Left lung (tissue), 10 donors: ENCODE measurements around the gene TPRG1. TPM values are rescaled to one million over a fixed set of nuclear protein-coding genes. Genes with fewer than 3 reads are reported as not detected.

Experiments used
- ATAC-seq: fragments of 200-7000 bp; cut with Tn5 transposase; one replicate; pipeline ENCODE4 v1.9.1; 2020; ENCODE audit warnings: moderate library complexity
- DNase-seq, 4 donors: peaks; one replicate each; pipeline ENCODE4 v3.0.0-alpha.2; 2013 to 2020
- H3K27ac ChIP-seq, 2 donors: fragments of 200-600 bp; sonication (generic) in 1 of 2; one replicate each; pipeline versions ENCODE4 v1.5.0 to v1.8.0; 2020 to 2021
- H3K27me3 ChIP-seq, 2 donors: fragments of 200-600 bp; sonication (generic) in 1 of 2; one replicate each; pipeline versions ENCODE4 v1.5.0 to v1.8.0; 2020 to 2021
- H3K36me3 ChIP-seq, 2 donors: fragments of 200-600 bp; sonication (generic) in 1 of 2; one replicate each; pipeline versions ENCODE4 v1.5.0 to v1.8.0; 2020 to 2021
- H3K4me1 ChIP-seq, 2 donors: fragments of 200-600 bp; one replicate each; pipeline ENCODE4 v1.8.0; 2021
- H3K4me3 ChIP-seq, 2 donors: fragments of 200-600 bp; sonication (generic) in 1 of 2; one replicate each; pipeline versions ENCODE4 v1.5.0 to v1.8.0; 2020 to 2021; ENCODE audit warnings: mild to moderate bottlenecking in 1 of 2
- H3K9me3 ChIP-seq, 2 donors: fragments of 200-600 bp; sonication (generic) in 1 of 2; one replicate each; pipeline versions ENCODE4 v1.5.0 to v1.8.0; 2020 to 2021
- intact Hi-C, 2 donors: fragments of 100-400 bp; cut with DNase I; formaldehyde crosslinking; loops; one replicate each; pipeline versions ENCODE4 v1.11.2 to v1.14.2; 2022
- polyA plus RNA-seq, 6 donors: library from polyadenylated mRNA; unstranded; fragments of 120-200 nt; gene quantifications; one replicate each; pipeline ENCODE4 v1.2.1, GENCODE V29; 2013; ENCODE audit not compliant: insufficient read length in 6 of 6
- total RNA-seq, 2 donors: library from RNA; stranded (reverse); fragmentation: NEBNext Ultra II Directional; extraction: Animal tissue kit (Norgen Biotek cat#: 25700); gene quantifications; one replicate each; pipeline ENCODE4 v1.2.1, GENCODE V29; 2021
- TF ChIP-seq, protein P1 (sequence below), 2 donors: fragments of 200-600 bp; sonication (generic) in 1 of 2; IDR thresholded peaks; one replicate each; pipeline versions ENCODE4 v1.5.0 to v1.8.0; 2021; ENCODE audit warnings: antibody characterized with exemption in 2 of 2
- donor health status: DM: no; HTN: yes; CAD: no.
- donor health status: DM: no; HTN: no; CAD: no.

The TPRG1 gene
- total and polyA plus RNA-seq, 8 donors: 0.52 to 12.8 (median 0.85) TPM

- no peaks in the 10 kb centered on the region for H3K27me3 ChIP-seq
- ATAC-seq: no peak
- no peaks in the 10 kb centered on the region for H3K36me3 ChIP-seq
- TF ChIP-seq, protein P1, sequence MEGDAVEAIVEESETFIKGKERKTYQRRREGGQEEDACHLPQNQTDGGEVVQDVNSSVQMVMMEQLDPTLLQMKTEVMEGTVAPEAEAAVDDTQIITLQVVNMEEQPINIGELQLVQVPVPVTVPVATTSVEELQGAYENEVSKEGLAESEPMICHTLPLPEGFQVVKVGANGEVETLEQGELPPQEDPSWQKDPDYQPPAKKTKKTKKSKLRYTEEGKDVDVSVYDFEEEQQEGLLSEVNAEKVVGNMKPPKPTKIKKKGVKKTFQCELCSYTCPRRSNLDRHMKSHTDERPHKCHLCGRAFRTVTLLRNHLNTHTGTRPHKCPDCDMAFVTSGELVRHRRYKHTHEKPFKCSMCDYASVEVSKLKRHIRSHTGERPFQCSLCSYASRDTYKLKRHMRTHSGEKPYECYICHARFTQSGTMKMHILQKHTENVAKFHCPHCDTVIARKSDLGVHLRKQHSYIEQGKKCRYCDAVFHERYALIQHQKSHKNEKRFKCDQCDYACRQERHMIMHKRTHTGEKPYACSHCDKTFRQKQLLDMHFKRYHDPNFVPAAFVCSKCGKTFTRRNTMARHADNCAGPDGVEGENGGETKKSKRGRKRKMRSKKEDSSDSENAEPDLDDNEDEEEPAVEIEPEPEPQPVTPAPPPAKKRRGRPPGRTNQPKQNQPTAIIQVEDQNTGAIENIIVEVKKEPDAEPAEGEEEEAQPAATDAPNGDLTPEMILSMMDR (IDR thresholded peaks at IDR 0.05): no peak
- no peak overlapping the region for H3K27ac ChIP-seq
- H3K9me3 ChIP-seq: no peaks in the 10 kb centered on the region
- H3K4me3 ChIP-seq: no peak overlapping the region
- DNase-seq: no peak
- peaks cover 0 to 4% of the 10 kb centered on the region in 2 donors for H3K4me1 ChIP-seq
- intact Hi-C loops: no loop called here
Measured at GRCh38 chr3:189355115-189355480, 183.3 kb downstream of the TPRG1 start.

- no peaks in the 10 kb centered on the region for H3K27me3 ChIP-seq
- ATAC-seq (peak; percentile 60), DNase-seq (no peak)
- H3K4me1 ChIP-seq: peaks cover 0 to 4% of the 10 kb centered on the region in 2 donors
- H3K9me3 ChIP-seq: no peaks in the 10 kb centered on the region
- no peak overlapping the region for H3K4me3 ChIP-seq
- intact Hi-C loops: no loop called here
- H3K36me3 ChIP-seq: no peaks in the 10 kb centered on the region
- H3K27ac ChIP-seq: no peak overlapping the region
- TF ChIP-seq, protein P1 (IDR thresholded peaks at IDR 0.05): no peak
Measured at GRCh38 chr3:189355481-189356201, 183.9 kb downstream of the TPRG1 start.

GRCh38 chr3:189360291-189360690 is 188.5 kb downstream of the TPRG1 start:
- H3K27me3 ChIP-seq: no peaks in the 10 kb centered on the region
- intact Hi-C loops: no loop called here
- H3K4me1 ChIP-seq: peaks cover 0 to 4% of the 10 kb centered on the region in 2 donors
- H3K9me3 ChIP-seq: no peaks in the 10 kb centered on the region
- DNase-seq (no peak), ATAC-seq (no peak)
- TF ChIP-seq, protein P1 (IDR thresholded peaks at IDR 0.05): no peak
- no peak overlapping the region for H3K4me3 ChIP-seq
- no peak overlapping the region for H3K27ac ChIP-seq
- no peaks in the 10 kb centered on the region for H3K36me3 ChIP-seq

DNA sequence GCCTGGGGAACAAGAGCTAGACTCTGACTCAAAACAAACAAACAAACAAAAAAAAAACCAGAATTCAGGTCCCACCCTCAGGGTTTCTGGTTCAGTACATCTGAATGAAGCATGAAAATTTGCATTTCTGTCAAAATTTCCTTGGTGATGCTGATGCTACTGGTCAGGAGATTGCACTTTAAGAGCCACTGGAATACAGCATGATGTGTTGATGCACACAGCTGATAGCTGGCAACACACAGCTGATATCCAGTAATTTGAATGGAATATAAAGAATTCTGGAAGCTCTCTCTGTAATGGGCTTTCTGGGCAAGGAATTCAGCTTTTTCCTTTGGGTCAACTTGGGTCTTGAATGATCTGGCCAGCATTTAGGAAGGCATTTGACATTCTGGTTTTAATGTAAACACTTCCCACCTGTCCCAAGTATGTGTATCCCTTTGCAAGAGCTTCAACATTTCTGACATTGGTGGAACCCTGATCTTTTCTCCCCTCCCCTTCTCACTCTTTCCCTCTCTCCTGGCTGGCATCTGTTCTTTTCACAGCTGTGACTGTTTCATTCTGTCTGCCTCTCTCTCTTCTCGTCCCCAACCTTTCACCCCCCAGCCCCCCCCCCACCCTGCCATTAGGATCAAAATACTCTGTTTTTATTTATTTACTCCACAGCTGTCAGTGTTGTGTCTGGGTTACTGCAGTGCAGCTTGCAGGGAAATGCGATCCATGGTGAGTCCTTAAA is 189.5 kb downstream of the TPRG1 start:
- H3K27ac ChIP-seq: no peak overlapping the region
- TF ChIP-seq, protein P1 (IDR thresholded peaks at IDR 0.05): no peak
- no peaks in the 10 kb centered on the region for H3K4me1 ChIP-seq
- no peaks in the 10 kb centered on the region for H3K9me3 ChIP-seq
- intact Hi-C loops: no loop called here
- no peaks in the 10 kb centered on the region for H3K27me3 ChIP-seq
- DNase-seq: no peak
- H3K36me3 ChIP-seq: no peaks in the 10 kb centered on the region
- H3K4me3 ChIP-seq: no peak overlapping the region
- ATAC-seq: no peak

DNA sequence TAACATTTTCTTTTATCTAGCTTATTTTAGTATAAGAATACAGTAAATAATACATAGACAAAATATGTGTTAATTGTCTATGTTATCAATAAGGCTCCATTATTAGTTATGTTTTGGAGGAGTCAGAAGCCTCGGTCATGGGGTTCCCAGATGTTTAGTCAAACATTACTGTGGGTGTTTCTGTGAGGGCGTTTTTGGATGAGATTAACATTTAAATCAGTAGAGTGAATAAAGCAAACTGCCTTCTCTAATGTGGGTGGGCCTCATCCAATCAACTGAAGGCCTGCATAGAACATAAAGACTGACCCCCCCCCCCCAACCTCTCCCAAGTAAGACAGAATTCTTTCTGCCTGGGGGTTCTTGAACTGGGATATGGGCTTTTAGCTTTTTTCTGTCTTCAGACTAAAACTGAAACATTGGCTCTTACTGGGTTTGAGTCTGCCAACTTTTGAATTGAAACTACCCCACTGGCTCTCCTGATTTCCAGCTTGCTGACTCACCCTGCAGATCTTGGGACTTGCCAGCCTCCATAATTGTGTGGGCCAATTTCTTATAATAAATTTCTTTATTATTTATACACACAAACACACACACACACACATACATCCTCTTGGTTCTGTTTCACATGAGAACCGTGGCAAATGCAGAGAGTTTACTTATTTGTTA is 192.0 kb downstream of the TPRG1 start:
- no peak overlapping the region for H3K27ac ChIP-seq
- H3K4me3 ChIP-seq: no peak overlapping the region
- no peaks in the 10 kb centered on the region for H3K9me3 ChIP-seq
- ATAC-seq (peak; percentile 40), DNase-seq (no peak)
- TF ChIP-seq, protein P1 (IDR thresholded peaks at IDR 0.05): no peak
- H3K27me3 ChIP-seq: no peaks in the 10 kb centered on the region
- H3K4me1 ChIP-seq: no peaks in the 10 kb centered on the region
- H3K36me3 ChIP-seq: no peaks in the 10 kb centered on the region
- intact Hi-C loops: no loop called here
